ENCODE results near the gene MORC3. TPM values are rescaled to one million over a fixed set of nuclear protein-coding genes. Genes with fewer than 3 reads are reported as not detected.

MORC3 gene
- total and polyA plus RNA-seq, 4 donors: 3.9 to 44.1 (median 14.1) TPM

DNA sequence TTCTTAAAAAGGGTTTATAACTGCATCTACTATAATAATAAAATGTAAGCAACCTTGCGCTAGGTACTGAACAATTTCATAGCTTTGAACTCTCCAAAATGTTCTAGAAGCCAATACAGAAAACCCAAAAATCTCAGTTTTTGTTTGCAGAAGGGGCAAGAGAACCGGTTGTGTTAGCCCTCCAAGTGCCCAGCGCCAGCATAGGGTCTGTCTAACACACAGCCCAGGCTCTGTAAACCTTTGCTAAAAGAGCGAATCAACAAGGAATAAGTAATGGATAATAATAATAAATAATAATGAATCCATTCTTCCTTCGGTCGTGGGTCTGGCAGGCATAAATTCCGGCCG, 64.9 kb downstream of the MORC3 start:
- Histone ChIP-seq H3K4me3 (ENCODE audit: low read depth in 1 of 3, low read length in 3 of 3) (peak overlapping the region in 2 of 3 donors; percentile 56 to 89), H3K27ac (ENCODE audit: low read depth in 1 of 2, low read length in 2 of 2) (no peak overlapping the region), H3K4me1 (ENCODE audit: control insufficient read depth in 4 of 4, insufficient read depth in 4 of 4, low read length in 3 of 4) (peaks cover 0 to 12% (median 3%) of the 10 kb centered on the region in 4 donors), H3K36me3 (ENCODE audit: control insufficient read depth in 4 of 4, insufficient read depth in 3 of 4, low read depth in 1 of 4, low read length in 3 of 4) (peaks cover 0 to 2% (median 0%) of the 10 kb centered on the region in 4 donors), H3K9me3 (ENCODE audit: control insufficient read depth in 4 of 4, low read length in 3 of 4) (no peaks in the 10 kb centered on the region), H3K27me3 (ENCODE audit: control insufficient read depth in 4 of 4, insufficient read depth in 4 of 4, low read length in 3 of 4) (no peaks in the 10 kb centered on the region), H3K9ac (ENCODE audit: low read depth in 1 of 2, low read length in 2 of 2) (no peak overlapping the region)
- TF ChIP-seq NR2F2 (IDR thresholded peaks at IDR 0.05): no peak
- no peak for TF ChIP-seq GABPA (IDR thresholded peaks at IDR 0.05 in 1 of 2, conservative IDR thresholded peaks at IDR 0.05 in 1 of 2)
- TF ChIP-seq TAF1 (conservative IDR thresholded peaks at IDR 0.05): no peak
- TF ChIP-seq, protein P1, sequence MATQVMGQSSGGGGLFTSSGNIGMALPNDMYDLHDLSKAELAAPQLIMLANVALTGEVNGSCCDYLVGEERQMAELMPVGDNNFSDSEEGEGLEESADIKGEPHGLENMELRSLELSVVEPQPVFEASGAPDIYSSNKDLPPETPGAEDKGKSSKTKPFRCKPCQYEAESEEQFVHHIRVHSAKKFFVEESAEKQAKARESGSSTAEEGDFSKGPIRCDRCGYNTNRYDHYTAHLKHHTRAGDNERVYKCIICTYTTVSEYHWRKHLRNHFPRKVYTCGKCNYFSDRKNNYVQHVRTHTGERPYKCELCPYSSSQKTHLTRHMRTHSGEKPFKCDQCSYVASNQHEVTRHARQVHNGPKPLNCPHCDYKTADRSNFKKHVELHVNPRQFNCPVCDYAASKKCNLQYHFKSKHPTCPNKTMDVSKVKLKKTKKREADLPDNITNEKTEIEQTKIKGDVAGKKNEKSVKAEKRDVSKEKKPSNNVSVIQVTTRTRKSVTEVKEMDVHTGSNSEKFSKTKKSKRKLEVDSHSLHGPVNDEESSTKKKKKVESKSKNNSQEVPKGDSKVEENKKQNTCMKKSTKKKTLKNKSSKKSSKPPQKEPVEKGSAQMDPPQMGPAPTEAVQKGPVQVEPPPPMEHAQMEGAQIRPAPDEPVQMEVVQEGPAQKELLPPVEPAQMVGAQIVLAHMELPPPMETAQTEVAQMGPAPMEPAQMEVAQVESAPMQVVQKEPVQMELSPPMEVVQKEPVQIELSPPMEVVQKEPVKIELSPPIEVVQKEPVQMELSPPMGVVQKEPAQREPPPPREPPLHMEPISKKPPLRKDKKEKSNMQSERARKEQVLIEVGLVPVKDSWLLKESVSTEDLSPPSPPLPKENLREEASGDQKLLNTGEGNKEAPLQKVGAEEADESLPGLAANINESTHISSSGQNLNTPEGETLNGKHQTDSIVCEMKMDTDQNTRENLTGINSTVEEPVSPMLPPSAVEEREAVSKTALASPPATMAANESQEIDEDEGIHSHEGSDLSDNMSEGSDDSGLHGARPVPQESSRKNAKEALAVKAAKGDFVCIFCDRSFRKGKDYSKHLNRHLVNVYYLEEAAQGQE (IDR thresholded peaks at IDR 0.05): no peak
- TF ChIP-seq RXRA (IDR thresholded peaks at IDR 0.05): no peak
- TF ChIP-seq FOXA1 (IDR thresholded peaks at IDR 0.05): no peak
- no peak for TF ChIP-seq FOXA2 (IDR thresholded peaks at IDR 0.05)
- TF ChIP-seq RAD21 (IDR thresholded peaks at IDR 0.05): no peak
- TF ChIP-seq, protein P2, sequence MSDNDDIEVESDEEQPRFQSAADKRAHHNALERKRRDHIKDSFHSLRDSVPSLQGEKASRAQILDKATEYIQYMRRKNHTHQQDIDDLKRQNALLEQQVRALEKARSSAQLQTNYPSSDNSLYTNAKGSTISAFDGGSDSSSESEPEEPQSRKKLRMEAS (IDR thresholded peaks at IDR 0.05): no peak
- no peak for TF ChIP-seq SP1 (IDR thresholded peaks at IDR 0.05)
- TF ChIP-seq, protein P3, sequence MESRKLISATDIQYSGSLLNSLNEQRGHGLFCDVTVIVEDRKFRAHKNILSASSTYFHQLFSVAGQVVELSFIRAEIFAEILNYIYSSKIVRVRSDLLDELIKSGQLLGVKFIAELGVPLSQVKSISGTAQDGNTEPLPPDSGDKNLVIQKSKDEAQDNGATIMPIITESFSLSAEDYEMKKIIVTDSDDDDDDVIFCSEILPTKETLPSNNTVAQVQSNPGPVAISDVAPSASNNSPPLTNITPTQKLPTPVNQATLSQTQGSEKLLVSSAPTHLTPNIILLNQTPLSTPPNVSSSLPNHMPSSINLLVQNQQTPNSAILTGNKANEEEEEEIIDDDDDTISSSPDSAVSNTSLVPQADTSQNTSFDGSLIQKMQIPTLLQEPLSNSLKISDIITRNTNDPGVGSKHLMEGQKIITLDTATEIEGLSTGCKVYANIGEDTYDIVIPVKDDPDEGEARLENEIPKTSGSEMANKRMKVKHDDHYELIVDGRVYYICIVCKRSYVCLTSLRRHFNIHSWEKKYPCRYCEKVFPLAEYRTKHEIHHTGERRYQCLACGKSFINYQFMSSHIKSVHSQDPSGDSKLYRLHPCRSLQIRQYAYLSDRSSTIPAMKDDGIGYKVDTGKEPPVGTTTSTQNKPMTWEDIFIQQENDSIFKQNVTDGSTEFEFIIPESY (IDR thresholded peaks at IDR 0.05): no peak
- no peak for DNase-seq (ENCODE audit: low spot score)
- 44% methylated on average over 8 of the region's 8 CpGs for WGBS

DNA sequence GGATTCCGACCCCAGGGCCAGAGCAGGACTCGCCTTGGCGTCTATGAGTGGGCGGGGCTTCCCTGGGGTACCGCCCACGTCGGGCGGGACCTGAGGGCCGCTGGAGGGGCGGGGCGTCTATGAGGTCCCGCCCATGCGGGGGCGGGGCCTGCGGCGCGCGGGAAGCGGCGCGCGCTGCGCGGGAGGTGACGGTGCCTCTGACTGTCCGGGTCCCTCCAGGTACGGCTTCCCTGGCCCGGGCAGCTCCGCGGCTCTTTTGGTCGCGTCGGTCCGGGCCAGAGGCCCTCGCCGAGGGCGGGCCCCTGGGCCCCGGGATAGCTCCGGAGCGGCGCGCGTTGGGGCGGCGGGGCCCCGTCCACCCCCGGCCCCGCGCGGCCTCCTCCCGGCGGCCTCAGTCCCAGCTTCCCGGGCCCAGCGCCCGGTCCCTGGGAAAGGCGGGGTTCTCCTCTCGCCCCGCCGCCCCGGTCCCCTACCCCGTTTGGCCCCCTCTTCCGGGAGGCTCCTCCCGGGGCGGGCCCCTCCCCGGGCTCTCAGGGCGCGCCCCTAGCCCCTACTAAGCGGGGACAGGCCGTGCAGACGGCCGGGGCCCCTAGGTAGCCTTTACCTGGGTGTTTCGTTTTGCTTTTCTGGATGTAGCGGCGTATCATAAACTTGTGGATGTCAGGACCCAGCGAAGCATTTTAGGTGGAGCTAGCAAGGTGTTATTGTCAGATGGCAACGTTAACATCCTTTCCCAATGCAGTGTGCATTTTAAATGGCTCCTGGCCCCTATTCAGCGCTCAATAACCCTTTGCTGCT, 65.4 kb downstream of the MORC3 start, which contains the start of gene CHAF1B:
Gene CHAF1B, plus strand, starts transcription at position 160 of the 798 bp plus-strand sequence. CDS start 745 bp downstream, outside the sequence.
- peaks cover 0 to 12% (median 3%) of the 10 kb centered on the region in 4 donors for H3K4me1 ChIP-seq (ENCODE audit: control insufficient read depth in 4 of 4, insufficient read depth in 4 of 4, low read length in 3 of 4)
- H3K4me3 ChIP-seq (ENCODE audit: low read depth in 1 of 3, low read length in 3 of 3): peak within 1 kb of the TSS in 2 of 3 donors; percentile 56 to 89
- no peaks in the 10 kb centered on the region for H3K27me3 ChIP-seq (ENCODE audit: control insufficient read depth in 4 of 4, insufficient read depth in 4 of 4, low read length in 3 of 4)
- peaks cover 0 to 2% (median 0%) of the 10 kb centered on the region in 4 donors for H3K36me3 ChIP-seq (ENCODE audit: control insufficient read depth in 4 of 4, insufficient read depth in 3 of 4, low read depth in 1 of 4, low read length in 3 of 4)
- no peaks in the 10 kb centered on the region for H3K9me3 ChIP-seq (ENCODE audit: control insufficient read depth in 4 of 4, low read length in 3 of 4)
- no peak within 1 kb of the TSS for H3K27ac ChIP-seq (ENCODE audit: low read depth in 1 of 2, low read length in 2 of 2)
- DNase-seq (ENCODE audit: low spot score): peak; percentile 89
- WGBS: 2% methylated on average over 77 of the region's 77 CpGs
- no peak within 1 kb of the TSS for H3K9ac ChIP-seq (ENCODE audit: low read depth in 1 of 2, low read length in 2 of 2)
- TF ChIP-seq EGR1 (IDR thresholded peaks at IDR 0.05; ENCODE audit: low read depth in 2 of 2) (no peak), HNF4G (IDR thresholded peaks at IDR 0.05) (no peak), FOXA1 (IDR thresholded peaks at IDR 0.05) (no peak), NR2F2 (IDR thresholded peaks at IDR 0.05) (no peak), HNF4A (conservative IDR thresholded peaks at IDR 0.05) (no peak), JUND (IDR thresholded peaks at IDR 0.05) (no peak), YY1 (IDR thresholded peaks at IDR 0.05) (no peak), RAD21 (IDR thresholded peaks at IDR 0.05) (no peak), TAF1 (conservative IDR thresholded peaks at IDR 0.05) (no peak), GABPA (IDR thresholded peaks at IDR 0.05 in 1 of 2, conservative IDR thresholded peaks at IDR 0.05 in 1 of 2) (no peak), SP1 (IDR thresholded peaks at IDR 0.05) (no peak), RXRA (IDR thresholded peaks at IDR 0.05) (no peak)
- TF ChIP-seq, protein P4, sequence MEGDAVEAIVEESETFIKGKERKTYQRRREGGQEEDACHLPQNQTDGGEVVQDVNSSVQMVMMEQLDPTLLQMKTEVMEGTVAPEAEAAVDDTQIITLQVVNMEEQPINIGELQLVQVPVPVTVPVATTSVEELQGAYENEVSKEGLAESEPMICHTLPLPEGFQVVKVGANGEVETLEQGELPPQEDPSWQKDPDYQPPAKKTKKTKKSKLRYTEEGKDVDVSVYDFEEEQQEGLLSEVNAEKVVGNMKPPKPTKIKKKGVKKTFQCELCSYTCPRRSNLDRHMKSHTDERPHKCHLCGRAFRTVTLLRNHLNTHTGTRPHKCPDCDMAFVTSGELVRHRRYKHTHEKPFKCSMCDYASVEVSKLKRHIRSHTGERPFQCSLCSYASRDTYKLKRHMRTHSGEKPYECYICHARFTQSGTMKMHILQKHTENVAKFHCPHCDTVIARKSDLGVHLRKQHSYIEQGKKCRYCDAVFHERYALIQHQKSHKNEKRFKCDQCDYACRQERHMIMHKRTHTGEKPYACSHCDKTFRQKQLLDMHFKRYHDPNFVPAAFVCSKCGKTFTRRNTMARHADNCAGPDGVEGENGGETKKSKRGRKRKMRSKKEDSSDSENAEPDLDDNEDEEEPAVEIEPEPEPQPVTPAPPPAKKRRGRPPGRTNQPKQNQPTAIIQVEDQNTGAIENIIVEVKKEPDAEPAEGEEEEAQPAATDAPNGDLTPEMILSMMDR (IDR thresholded peaks at IDR 0.05; ENCODE audit: low read depth, low read length, missing input control): no peak
- TF ChIP-seq, protein P5, sequence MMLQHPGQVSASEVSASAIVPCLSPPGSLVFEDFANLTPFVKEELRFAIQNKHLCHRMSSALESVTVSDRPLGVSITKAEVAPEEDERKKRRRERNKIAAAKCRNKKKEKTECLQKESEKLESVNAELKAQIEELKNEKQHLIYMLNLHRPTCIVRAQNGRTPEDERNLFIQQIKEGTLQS (IDR thresholded peaks at IDR 0.05): no peak
- TF ChIP-seq, protein P2 (IDR thresholded peaks at IDR 0.05): no peak
- TF ChIP-seq, protein P3 (IDR thresholded peaks at IDR 0.05): no peak
